Psoas muscle (tissue), 8 donors: ENCODE results near the gene CLK2. TPM values are rescaled to one million over a fixed set of nuclear protein-coding genes. Genes with fewer than 3 reads are reported as not detected.

Experiments used
- ATAC-seq, 4 donors: fragments of 200-7000 bp; cut with Tn5 transposase; one replicate each; pipeline ENCODE4 v1.9.1; 2020; ENCODE audit warnings: moderate library complexity in 3 of 4, mild to moderate bottlenecking in 2 of 4
- DNase-seq, 2 donors: peaks; one replicate each; pipeline ENCODE4 v3.0.0-alpha.2; 2020
- H3K27ac ChIP-seq: fragments of 200-600 bp; one replicate; pipeline ENCODE4 v1.8.0; 2022
- H3K27me3 ChIP-seq, 3 donors: fragments of 200-600 bp in 1 of 3; one replicate each; pipeline versions ENCODE4 v1.6.1 to v1.8.0; 2013 to 2022; ENCODE audit warnings: low read length in 2 of 3, mild to moderate bottlenecking in 2 of 3, moderate library complexity in 1 of 3; ENCODE audit not compliant: insufficient read depth in 3 of 3
- H3K36me3 ChIP-seq, 2 donors: fragments of 200-600 bp in 1 of 2; one replicate each; pipeline versions ENCODE4 v1.6.1 to v1.8.0; 2013 to 2022; ENCODE audit warnings: low read depth in 1 of 2, mild to moderate bottlenecking in 1 of 2, moderate library complexity in 1 of 2; ENCODE audit not compliant: insufficient read depth in 1 of 2
- H3K4me1 ChIP-seq: fragments of 200-600 bp; one replicate; pipeline ENCODE4 v1.8.0; 2022
- H3K4me3 ChIP-seq: fragments of 200-600 bp; one replicate; pipeline ENCODE4 v1.8.0; 2022; ENCODE audit warnings: mild to moderate bottlenecking
- H3K9me3 ChIP-seq: fragments of 200-600 bp; one replicate; pipeline ENCODE4 v1.8.0; 2022
- CTCF ChIP-seq: fragments of 200-600 bp; IDR thresholded peaks from one replicate; pipeline ENCODE4 v1.8.0; 2022; ENCODE audit warnings: antibody characterized with exemption
- WGBS, 3 donors: extraction: QIAGEN DNeasy Blood & Tissue Kit; methylation state at CpG; one replicate each; pipeline versions ENCODE4 v1.1.6 to v1.1.7; 2013; 5-methylcytosine and 5-hydroxymethylcytosine counted together
- intact Hi-C, 2 donors: fragments of 100-400 bp; cut with DNase I; formaldehyde crosslinking; loops; one replicate each; pipeline versions ENCODE4 v1.11.0 to v1.14.2; 2022
- polyA plus RNA-seq, 3 donors: library from polyadenylated mRNA; stranded (reverse); fragments of 200-250 nt; gene quantifications; one replicate each; pipeline ENCODE4 v1.2.3, GENCODE V29; 2013
- total RNA-seq, 4 donors: library from RNA; stranded (reverse); fragmentation: NEBNext Ultra II Directional in 2 of 4; extraction: Animal tissue kit (Norgen Biotek cat#: 25700) in 2 of 4; gene quantifications; one replicate each; pipeline versions ENCODE4 v1.2.1 to v1.2.4, GENCODE V29; 2021 to 2023
- donor health status: healthy with polysubstance abuse.
- donor health status: DM: no; HTN: no; CAD: no; lungs with moderate emphysema.
- donor health status: Bipolar disorder and iron deficiency.
- donor health status: healthy.
- donor health status: DM: yes; HTN: yes; CAD: no.
- donor health status: DM: no; HTN: no; CAD: no.
- donor health status: DM: no; HTN: no; CAD: no.
- donor health status: DM: yes; HTN: yes; CAD: no.

The CLK2 gene
- total and polyA plus RNA-seq, 7 donors = 11.7 to 28.5 (median 20.9) TPM

- Histone ChIP-seq H3K4me3 (no peak overlapping the region), H3K4me1 (no peaks in the 10 kb centered on the region), H3K27me3 (peaks cover 0 to 6% (median 3%) of the 10 kb centered on the region in 3 donors), H3K9me3 (no peaks in the 10 kb centered on the region), H3K27ac (no peak overlapping the region), H3K36me3 (no peaks in the 10 kb centered on the region)
- ATAC-seq (no peak), DNase-seq (no peak)
- 81 to 87% (median 82%) methylated on average over 9 of the region's 9 CpGs for WGBS, 3 donors
- intact Hi-C loops = no loop called here
- no peak for TF ChIP-seq CTCF
Observed at GRCh38 chr1:155300553-155301329, 27.4 kb upstream of the CLK2 start.

- H3K27me3 ChIP-seq = peaks cover 0 to 13% (median 3%) of the 10 kb centered on the region in 3 donors
- intact Hi-C loops = no loop called here
- no peaks in the 10 kb centered on the region for H3K9me3 ChIP-seq
- DNase-seq (no peak), ATAC-seq (no peak)
- no peaks in the 10 kb centered on the region for H3K4me1 ChIP-seq
- WGBS, 3 donors = 91 to 94% (median 92%) methylated on average over 8 of the region's 8 CpGs
- no peaks in the 10 kb centered on the region for H3K36me3 ChIP-seq
- H3K4me3 ChIP-seq = no peak overlapping the region
- no peak for TF ChIP-seq CTCF
- no peak overlapping the region for H3K27ac ChIP-seq
Observed at GRCh38 chr1:155300024-155300423, 26.7 kb upstream of the CLK2 start.

DNA sequence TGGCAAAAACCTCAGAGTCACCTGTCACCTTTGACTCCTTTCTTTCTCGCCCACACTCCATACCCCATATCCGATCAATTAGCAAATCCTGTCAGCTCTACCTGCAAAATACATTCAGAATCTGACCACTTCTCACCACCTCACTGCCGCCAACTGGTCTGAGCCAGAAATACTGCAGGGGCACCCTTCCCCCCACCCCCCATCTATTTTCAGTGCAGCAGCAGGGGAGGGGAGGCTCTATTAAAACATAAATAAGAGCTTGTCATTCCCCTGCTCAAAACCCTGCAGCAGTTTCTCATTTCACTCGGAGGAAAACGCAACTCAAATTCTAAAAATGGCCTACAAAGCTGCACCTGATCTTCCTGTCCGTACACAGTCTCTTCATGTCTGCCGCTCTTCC is 24.1 kb upstream of the CLK2 start:
- no peaks in the 10 kb centered on the region for H3K36me3 ChIP-seq
- no peak for TF ChIP-seq CTCF
- no peak for ATAC-seq
- no peak overlapping the region for H3K27ac ChIP-seq
- no peak for DNase-seq
- no peaks in the 10 kb centered on the region for H3K9me3 ChIP-seq
- no peaks in the 10 kb centered on the region for H3K4me1 ChIP-seq
- no peak overlapping the region for H3K4me3 ChIP-seq
- intact Hi-C loops = no loop called here
- peaks cover 0 to 23% (median 5%) of the 10 kb centered on the region in 3 donors for H3K27me3 ChIP-seq
- 39 to 52% (median 47%) methylated on average over 7 of the region's 7 CpGs for WGBS, 3 donors

DNA sequence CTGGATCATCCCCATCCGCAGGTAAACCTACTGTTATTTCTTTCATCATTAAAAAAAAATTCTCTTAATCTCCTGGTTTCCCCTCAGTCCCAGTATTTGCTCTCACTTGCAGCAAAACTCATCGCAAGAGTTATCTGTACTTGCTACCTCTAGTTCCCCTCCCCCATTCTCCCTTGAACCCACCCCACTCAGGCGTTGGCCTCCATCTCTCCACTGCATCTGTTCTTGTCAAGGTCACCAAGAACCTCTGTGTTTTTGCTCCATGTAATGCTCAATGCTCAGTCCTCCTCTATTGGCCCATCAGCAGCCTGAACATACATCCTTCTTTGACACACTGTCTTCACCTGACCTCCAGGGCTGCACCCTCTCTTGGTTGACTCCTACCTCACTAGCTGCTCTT is 23.4 kb upstream of the CLK2 start:
- Histone ChIP-seq H3K27ac (no peak overlapping the region), H3K36me3 (no peaks in the 10 kb centered on the region), H3K27me3 (peaks cover 0 to 23% (median 5%) of the 10 kb centered on the region in 3 donors), H3K9me3 (no peaks in the 10 kb centered on the region), H3K4me1 (no peaks in the 10 kb centered on the region), H3K4me3 (no peak overlapping the region)
- ATAC-seq = no peak
- DNase-seq = no peak
- intact Hi-C loops = no loop called here
- 73 to 86% (median 84%) methylated on average over 3 of the region's 3 CpGs for WGBS, 3 donors
- no peak for TF ChIP-seq CTCF

DNA sequence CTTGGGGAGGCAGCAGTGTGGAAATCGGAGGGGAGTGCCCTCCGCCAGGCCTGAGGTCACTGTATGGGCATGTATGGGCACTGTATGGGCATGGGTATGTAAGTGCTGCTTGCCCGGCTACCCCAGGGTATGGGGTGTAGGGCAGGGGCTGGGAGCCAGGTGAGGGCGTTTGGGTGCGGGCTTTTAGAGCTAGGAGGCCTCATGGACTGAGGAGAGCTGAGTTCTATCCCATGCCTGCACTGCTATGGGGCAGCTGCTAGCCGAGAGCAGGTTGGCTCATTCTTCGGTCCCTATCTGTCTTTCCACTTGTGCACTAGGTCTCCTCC is 22.6 kb upstream of the CLK2 start:
- intact Hi-C loops = no loop called here
- no peak for TF ChIP-seq CTCF
- WGBS, 3 donors = 77 to 81% (median 78%) methylated on average over 7 of the region's 7 CpGs
- Histone ChIP-seq H3K4me1 (no peaks in the 10 kb centered on the region), H3K27me3 (peaks cover 0 to 23% (median 5%) of the 10 kb centered on the region in 3 donors), H3K36me3 (no peaks in the 10 kb centered on the region), H3K9me3 (no peaks in the 10 kb centered on the region), H3K4me3 (no peak overlapping the region), H3K27ac (no peak overlapping the region)
- no peak for ATAC-seq
- DNase-seq = no peak
